Stomach smooth muscle (tissue), 2 donors: ENCODE data around the gene CEACAM21.

ENCODE experiments used
- H3K27ac ChIP-seq: one replicate; pipeline ENCODE4 v1.7.0; 2013; ENCODE audit warnings: mild to moderate bottlenecking, low read length, inconsistent platforms
- H3K27me3 ChIP-seq, 2 donors: one replicate each; pipeline ENCODE4 v1.7.0; 2013; ENCODE audit warnings: low read length in 2 of 2; ENCODE audit not compliant: insufficient read depth in 2 of 2, control insufficient read depth in 1 of 2
- H3K36me3 ChIP-seq, 2 donors: one replicate each; pipeline ENCODE4 v1.7.0; 2013; ENCODE audit warnings: low read length in 2 of 2; ENCODE audit not compliant: control insufficient read depth in 2 of 2, insufficient read depth in 2 of 2
- H3K4me1 ChIP-seq: one replicate; pipeline ENCODE4 v1.7.0; 2013; ENCODE audit warnings: low read length; ENCODE audit not compliant: control insufficient read depth, insufficient read depth
- H3K4me3 ChIP-seq, 2 donors: one replicate each; pipeline ENCODE4 v1.7.0; 2013; ENCODE audit warnings: low read length in 2 of 2
- H3K9ac ChIP-seq, 2 donors: one replicate each; pipeline ENCODE4 v1.7.0; 2013; ENCODE audit warnings: low read length in 2 of 2, mild to moderate bottlenecking in 1 of 2
- H3K9me3 ChIP-seq, 2 donors: one replicate each; pipeline ENCODE4 v1.7.0; 2013; ENCODE audit warnings: low read length in 2 of 2; ENCODE audit not compliant: control insufficient read depth in 2 of 2
- donor health status: healthy.
- donor health status: Pancreatic carcinoma.

CEACAM21 gene

GRCh38 chr19:41619018-41619556 is 43.1 kb downstream of the CEACAM21 start:
- Histone ChIP-seq H3K4me1 (no peaks in the 10 kb centered on the region), H3K4me3 (no peak overlapping the region), H3K9me3 (no peaks in the 10 kb centered on the region), H3K27ac (no peak overlapping the region), H3K36me3 (no peaks in the 10 kb centered on the region), H3K27me3 (peaks cover 0 to 10% of the 10 kb centered on the region in 2 donors), H3K9ac (no peak overlapping the region)

GRCh38 chr19:41620171-41620570 is 44.2 kb downstream of the CEACAM21 start:
- Histone ChIP-seq H3K9me3 (no peaks in the 10 kb centered on the region), H3K4me1 (no peaks in the 10 kb centered on the region), H3K27me3 (peaks cover 0 to 10% of the 10 kb centered on the region in 2 donors), H3K36me3 (no peaks in the 10 kb centered on the region), H3K9ac (no peak overlapping the region), H3K4me3 (no peak overlapping the region), H3K27ac (no peak overlapping the region)

- Histone ChIP-seq H3K9ac (no peak overlapping the region), H3K27ac (no peak overlapping the region), H3K4me1 (no peaks in the 10 kb centered on the region), H3K27me3 (peaks cover 0 to 9% of the 10 kb centered on the region in 2 donors), H3K9me3 (no peaks in the 10 kb centered on the region), H3K36me3 (no peaks in the 10 kb centered on the region), H3K4me3 (no peak overlapping the region)
These were observed 45.3 kb downstream of the CEACAM21 start for GRCh38 chr19:41621226-41621625.

GRCh38 chr19:41621654-41622053 is 45.7 kb downstream of the CEACAM21 start:
- peaks cover 0 to 9% of the 10 kb centered on the region in 2 donors for H3K27me3 ChIP-seq
- H3K27ac ChIP-seq, result no peak overlapping the region
- H3K36me3 ChIP-seq, result no peaks in the 10 kb centered on the region
- H3K9me3 ChIP-seq, result no peaks in the 10 kb centered on the region
- no peak overlapping the region for H3K4me3 ChIP-seq
- H3K9ac ChIP-seq, result no peak overlapping the region
- H3K4me1 ChIP-seq, result no peaks in the 10 kb centered on the region

GRCh38 chr19:41623360-41623759 is 47.4 kb downstream of the CEACAM21 start:
- no peak overlapping the region for H3K4me3 ChIP-seq
- H3K9me3 ChIP-seq, result no peaks in the 10 kb centered on the region
- no peaks in the 10 kb centered on the region for H3K36me3 ChIP-seq
- H3K4me1 ChIP-seq, result no peaks in the 10 kb centered on the region
- H3K9ac ChIP-seq, result no peak overlapping the region
- H3K27ac ChIP-seq, result no peak overlapping the region
- peaks cover 0 to 15% of the 10 kb centered on the region in 2 donors for H3K27me3 ChIP-seq

- Histone ChIP-seq H3K36me3 (no peaks in the 10 kb centered on the region), H3K27ac (no peak overlapping the region), H3K9me3 (no peaks in the 10 kb centered on the region), H3K27me3 (peaks cover 0 to 15% of the 10 kb centered on the region in 2 donors), H3K4me1 (no peaks in the 10 kb centered on the region), H3K9ac (no peak overlapping the region), H3K4me3 (no peak overlapping the region)
These were observed 48.5 kb downstream of the CEACAM21 start for GRCh38 chr19:41624515-41624914.

GRCh38 chr19:41624937-41625336 is 49.0 kb downstream of the CEACAM21 start:
- Histone ChIP-seq H3K4me3 (no peak overlapping the region), H3K27ac (no peak overlapping the region), H3K9ac (no peak overlapping the region), H3K9me3 (no peaks in the 10 kb centered on the region), H3K36me3 (no peaks in the 10 kb centered on the region), H3K4me1 (no peaks in the 10 kb centered on the region), H3K27me3 (peaks cover 0 to 15% of the 10 kb centered on the region in 2 donors)

GRCh38 chr19:41626278-41626677 is 50.3 kb downstream of the CEACAM21 start:
- Histone ChIP-seq H3K27ac (no peak overlapping the region), H3K4me3 (no peak overlapping the region), H3K36me3 (no peaks in the 10 kb centered on the region), H3K4me1 (no peaks in the 10 kb centered on the region), H3K27me3 (peaks cover 0 to 15% of the 10 kb centered on the region in 2 donors), H3K9ac (no peak overlapping the region), H3K9me3 (peaks cover 0 to 2% of the 10 kb centered on the region in 2 donors)

GRCh38 chr19:41626877-41627276 is 50.9 kb downstream of the CEACAM21 start, which contains the start of gene CEACAM4:
TSS of gene CEACAM4 (minus strand) at chr19:41627074. CDS start at chr19:41626963, 111 bp downstream.
- H3K9ac ChIP-seq, result no peak within 1 kb of the TSS
- H3K36me3 ChIP-seq, result no peaks in the 10 kb centered on the region
- H3K27ac ChIP-seq, result no peak within 1 kb of the TSS
- no peak within 1 kb of the TSS for H3K4me3 ChIP-seq
- H3K27me3 ChIP-seq, result peaks cover 0 to 17% of the 10 kb centered on the region in 2 donors
- H3K4me1 ChIP-seq, result no peaks in the 10 kb centered on the region
- H3K9me3 ChIP-seq, result peaks cover 0 to 2% of the 10 kb centered on the region in 2 donors

- H3K4me3 ChIP-seq, result no peak overlapping the region
- H3K36me3 ChIP-seq, result no peaks in the 10 kb centered on the region
- H3K27ac ChIP-seq, result no peak overlapping the region
- H3K9me3 ChIP-seq, result peaks cover 0 to 4% of the 10 kb centered on the region in 2 donors
- H3K9ac ChIP-seq, result no peak overlapping the region
- H3K27me3 ChIP-seq, result peaks cover 0 to 17% of the 10 kb centered on the region in 2 donors
- H3K4me1 ChIP-seq, result no peaks in the 10 kb centered on the region
These were observed 52.2 kb downstream of the CEACAM21 start for GRCh38 chr19:41627966-41628675.
